K562 (cell line): ENCODE data around the gene TAL1. TPM values are rescaled to one million over a fixed set of nuclear protein-coding genes. Genes with fewer than 3 reads are reported as not detected.
A peak's percentile ranks its signal among the peaks of the same experiment; 100 is the strongest.

Source experiments
- ATAC-seq: fragments of 200-7000 bp; cut with Tn5 transposase; 3 replicates; pipeline ENCODE4 v1.9.1; 2020; ENCODE audit warnings: moderate library complexity
- BruUV-seq: library from RNA; stranded (reverse); fragments of 400-500 nt; replicated peaks from 2 replicates; lab custom pipeline; 2021; lab: Mats Ljungman, UMichigan
- CTCF ChIA-PET: fragments of 300-600 bp; formaldehyde crosslinking; extraction: SDS; loops from one replicate; lab custom pipeline; 2021; ENCODE audit warnings: low intra/inter-chr PET ratio; lab: Yijun Ruan, JAX
- POLR2A ChIA-PET: fragments of 300-600, 350-650 bp; sonication (Branson Sonifier 250); formaldehyde crosslinking; extraction: SDS; loops from one replicate; lab custom pipeline; 2021; ENCODE audit warnings: antibody characterized with exemption, inconsistent platforms; lab: Yijun Ruan, JAX
- DNase-seq, 4 experiments: peaks; one replicate each; pipeline versions ENCODE4 v3.0.0 to v3.0.0-alpha.2; 2011 to 2018; ENCODE audit warnings: low spot score in 3 of 4, mixed read lengths in 3 of 4; ENCODE audit errors: extremely low read depth in 1 of 4
- FAIRE-seq: peaks from 2 replicates; lab custom pipeline; 2011; peaks lifted over from hg19 to GRCh38; lab: Jason Lieb, UNC
- H2AFZ ChIP-seq: 2 replicates; pipeline ENCODE4 v1.6.0; 2011; ENCODE audit warnings: low read depth, low read length, control low read depth, inconsistent platforms
- H3K27ac ChIP-seq: fragments of 200-600 bp; 3 replicates; pipeline ENCODE4 v1.8.0; 2011; ENCODE audit warnings: low read depth, mild to moderate bottlenecking, control low read depth, inconsistent platforms, low read length, moderate library complexity, mixed read lengths; ENCODE audit errors: extremely low read depth
- H3K27me3 ChIP-seq, 2 experiments: fragments of 300-600 bp in 1 of 2; 2 replicates in 1 of 2; 3 replicates in 1 of 2; pipeline versions ENCODE4 v1.6.0 to v1.8.0; 2011; ENCODE audit warnings: inconsistent platforms in 2 of 2, low read length in 2 of 2, mild to moderate bottlenecking in 1 of 2, mixed read lengths in 1 of 2, moderate library complexity in 1 of 2; ENCODE audit not compliant: control insufficient read depth in 2 of 2, insufficient read depth in 2 of 2
- H3K36me3 ChIP-seq: fragments of 300-600 bp; 3 replicates; pipeline ENCODE4 v1.8.0; 2011; ENCODE audit warnings: mild to moderate bottlenecking, low read length, inconsistent platforms; ENCODE audit not compliant: control insufficient read depth, insufficient read depth
- H3K4me1 ChIP-seq, 2 experiments: fragments of 200-600 bp in 1 of 2; replicated peaks in 1 of 2; 2 replicates in 1 of 2; 3 replicates in 1 of 2; pipeline versions ENCODE4 v1.5.1 to v1.8.0; 2011; ENCODE audit warnings: inconsistent platforms in 2 of 2, low read length in 2 of 2, mild to moderate bottlenecking in 1 of 2, mixed read lengths in 1 of 2, moderate library complexity in 1 of 2; ENCODE audit not compliant: control insufficient read depth in 2 of 2, insufficient read depth in 2 of 2
- H3K4me2 ChIP-seq: 2 replicates; pipeline ENCODE4 v1.6.1; 2011; ENCODE audit warnings: low read length, control low read depth, inconsistent platforms, mixed read lengths; ENCODE audit not compliant: insufficient read depth
- H3K4me3 ChIP-seq: fragments of 200-600 bp; sonication (generic), shearing (Covaris generic); 2 replicates; pipeline ENCODE4 v1.5.1; 2016; ENCODE audit warnings: control low read depth, inconsistent platforms
- H3K79me2 ChIP-seq: fragments of 200-600 bp; 3 replicates; pipeline ENCODE4 v1.8.0; 2011; ENCODE audit warnings: low read length, inconsistent platforms; ENCODE audit not compliant: control insufficient read depth, insufficient read depth
- H3K9ac ChIP-seq, 2 experiments: 2 replicates each; pipeline versions ENCODE4 v1.6.0 to v1.6.1; 2011; ENCODE audit warnings: low read depth in 2 of 2, low read length in 2 of 2, control low read depth in 1 of 2, inconsistent platforms in 1 of 2, mild to moderate bottlenecking in 1 of 2, mixed read lengths in 1 of 2; ENCODE audit not compliant: insufficient read depth in 1 of 2
- H3K9me1 ChIP-seq: one replicate; pipeline ENCODE4 v1.6.0; 2011; ENCODE audit warnings: inconsistent platforms, mild to moderate bottlenecking, low read length, moderate library complexity; ENCODE audit not compliant: control insufficient read depth, insufficient read depth
- H3K9me3 ChIP-seq: replicated peaks from 2 replicates; pipeline ENCODE4 v1.5.1; 2011; ENCODE audit warnings: low read depth, low read length, inconsistent platforms; ENCODE audit not compliant: control insufficient read depth, insufficient read depth
- H4K20me1 ChIP-seq: replicated peaks from 2 replicates; pipeline ENCODE4 v1.6.1; 2011; ENCODE audit warnings: low read length, inconsistent platforms, mixed read lengths; ENCODE audit not compliant: control insufficient read depth, insufficient read depth
- ARNT ChIP-seq, 2 experiments: fragments of 450-650 bp; IDR thresholded peaks; 2 replicates each; pipeline ENCODE4 v1.6.1; 2016; ENCODE audit warnings: mild to moderate bottlenecking in 1 of 2
- CC2D1A ChIP-seq: fragments of 450-650 bp; IDR thresholded peaks from 2 replicates; pipeline ENCODE4 v1.6.1; 2017; ENCODE audit warnings: mild to moderate bottlenecking
- MTA2 ChIP-seq: fragments of 450-650 bp; IDR thresholded peaks from 2 replicates; pipeline ENCODE4 v1.6.1; 2016; ENCODE audit warnings: low read depth
- RBM14 ChIP-seq: fragments of 200-400 bp; formaldehyde crosslinking; IDR thresholded peaks from 2 replicates; pipeline ENCODE4 v1.6.1; 2018; ENCODE audit warnings: low read depth, mild to moderate bottlenecking, low read length, moderate library complexity, borderline replicate concordance; ENCODE audit not compliant: insufficient read depth
- SPI1 ChIP-seq: IDR thresholded peaks from 2 replicates; pipeline ENCODE4 v1.6.1; 2011; ENCODE audit warnings: low read depth, low read length, control low read depth, borderline replicate concordance
- SRSF1 ChIP-seq: fragments of 200-400 bp; formaldehyde crosslinking; IDR thresholded peaks from 2 replicates; pipeline ENCODE4 v1.6.1; 2017; ENCODE audit warnings: mild to moderate bottlenecking, low read depth, low read length, moderate library complexity
- TAF7 ChIP-seq: fragments of 450-650 bp; IDR thresholded peaks from 2 replicates; pipeline ENCODE4 v1.6.1; 2016; ENCODE audit warnings: missing genetic modification characterization, missing compliant biosample characterization
- WHSC1 ChIP-seq: IDR thresholded peaks from one replicate; pipeline ENCODE4 v1.6.1; 2012; ENCODE audit warnings: low read length, control low read depth, inconsistent platforms
- ZNF695 ChIP-seq: fragments of 450-650 bp; formaldehyde crosslinking; IDR thresholded peaks from 2 replicates; pipeline ENCODE4 v1.4.0; 2020; ENCODE audit warnings: mild to moderate bottlenecking, moderate library complexity
- WGBS: fragments of 100-300 bp; shearing (Covaris generic); methylation state at CpG from one replicate; pipeline ENCODE4 v1.1.6; 2016; ENCODE audit warnings: low coverage, mixed read lengths; ENCODE audit not compliant: insufficient coverage; ENCODE audit errors: missing lambda C conversion rate; 5-methylcytosine and 5-hydroxymethylcytosine counted together
- in situ Hi-C: fragments of 300-500 bp; cut with MboI; formaldehyde crosslinking; loops from 4 replicates; pipeline ENCODE4 v1.15.0; 2018; ENCODE audit warnings: inconsistent platforms, mixed read lengths
- intact Hi-C: fragments of 100-400 bp; cut with micrococcal nuclease; formaldehyde crosslinking; loops from 2 replicates; pipeline ENCODE4 v1.14.2; 2022
- polyA plus RNA-seq, 8 experiments: library from polyadenylated mRNA; depleted of rRNA in 4 of 8; stranded (reverse) in 5 of 8; unstranded in 3 of 8; fragments of >200 nt; fragmentation: Nextera tagmentation in 2 of 8; fragmentation: Illumina TruSeq in 1 of 8; extraction: Ambion mirVana in 2 of 8; extraction: Trizol in 1 of 8; gene quantifications; 2 replicates each; pipeline versions ENCODE4 v1.2.1 to v1.2.3, GENCODE V29; 2011 to 2014; ENCODE audit warnings: inconsistent platforms in 1 of 8, missing spikeins in 1 of 8
- total RNA-seq, 7 experiments: library from RNA; depleted of rRNA in 6 of 7; stranded (reverse); fragments of >200 nt in 6 of 7; fragmentation: Illumina TruSeq in 2 of 7; extraction: Trizol in 2 of 7; gene quantifications; 2 replicates each; pipeline versions ENCODE4 v1.2.1 to v1.2.3, GENCODE V29; 2011 to 2021; ENCODE audit warnings: low replicate concordance in 1 of 7
- TF ChIP-seq, protein P1 (sequence below), 2 experiments: IDR thresholded peaks in 1 of 2; conservative IDR thresholded peaks in 1 of 2; 2 replicates each; pipeline ENCODE4 v1.6.1; 2016; ENCODE audit warnings: low read depth in 2 of 2, mild to moderate bottlenecking in 1 of 2, missing compliant biosample characterization in 1 of 2, missing genetic modification characterization in 1 of 2, moderate library complexity in 1 of 2
- TF ChIP-seq, protein P2 (sequence below): fragments of 250-450 bp; sonication (Bioruptor Pico); IDR thresholded peaks from 2 replicates; pipeline ENCODE4 v1.4.0; 2020

TAL1 gene
- total and polyA plus RNA-seq, 9 of the 15 experiments (the other 6 are each of a cell fraction or from before 2014, with no cell fraction given) = 18.5 to 106 (median 59.7) TPM

DNA sequence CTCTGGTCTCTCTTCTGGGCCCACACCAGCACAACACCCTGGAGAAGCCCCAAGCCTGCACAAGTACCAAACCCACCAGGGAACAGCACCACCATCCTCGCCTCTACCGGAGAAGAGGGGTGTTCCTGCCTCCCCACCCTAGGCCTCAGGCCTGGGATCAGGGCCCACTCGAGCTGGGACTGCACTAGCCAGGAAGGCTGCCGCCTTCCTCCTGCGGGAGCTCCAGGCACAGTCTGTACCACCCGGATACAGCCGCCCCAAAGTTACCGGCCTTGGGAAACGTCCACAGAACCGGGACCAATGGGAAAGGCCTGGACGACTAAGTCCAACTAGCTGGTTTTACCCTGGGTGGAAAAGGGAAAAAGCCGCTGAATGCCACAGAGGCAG, 3.4 kb downstream of the TAL1 start (continued):
- TF ChIP-seq RBM14 (no peak), ZNF695 (CRISPR knock-in tag) (no peak), WHSC1 (no peak), SRSF1 (no peak), MTA2 (no peak), CC2D1A (no peak)

- ATAC-seq (peak; percentile 1), FAIRE-seq (peak; percentile 67), DNase-seq (peak in 2 of 4 experiments; percentile 15 to 50)
- ChIA-PET POLR2A (interaction anchor here (0.5 to 5.2 kb wide), 15 partner anchors 7 to 230 kb away, joined by 3 to 80 read pairs (median 6); no protein-coding TSS in a partner anchor), CTCF (interaction anchor here (0.6 kb wide), 1 partner anchor 27 kb away, joined by 3 read pairs; no protein-coding TSS in a partner anchor)
- WGBS = 6% methylated on average over 7 of the region's 7 CpGs
- in situ Hi-C loops = no loop called here
- Histone ChIP-seq H3K4me3 (peak overlapping the region; percentile 62), H3K9me1 (peaks cover 16% of the 10 kb centered on the region), H3K9me3 (no peaks in the 10 kb centered on the region), H3K27me3 (no peaks in the 10 kb centered on the region), H4K20me1 (peaks cover 14% of the 10 kb centered on the region; the same call in 1 of the 2 replicates), H3K4me2 (peak overlapping the region; percentile 93), H3K79me2 (peaks cover 92% of the 10 kb centered on the region), H3K4me1 (peaks cover 28 to 46% of the 10 kb centered on the region in 2 experiments), H2AFZ (no peak overlapping the region), H3K27ac (peak overlapping the region; percentile 97; the same call in 2 of the 3 replicates), H3K9ac (peak overlapping the region; percentile 98 to 100), H3K36me3 (peaks cover 51% of the 10 kb centered on the region)
- BruUV-seq = no TSS peak
- intact Hi-C loops = loop anchor here (5.0 kb wide), 1 partner anchor 35 kb away; no protein-coding TSS in a partner anchor
- TF ChIP-seq ARNT (IDR thresholded peaks at IDR 0.05) (no peak), SPI1 (no peak), TAF7 (tag) (no peak)
- TF ChIP-seq, protein P1, sequence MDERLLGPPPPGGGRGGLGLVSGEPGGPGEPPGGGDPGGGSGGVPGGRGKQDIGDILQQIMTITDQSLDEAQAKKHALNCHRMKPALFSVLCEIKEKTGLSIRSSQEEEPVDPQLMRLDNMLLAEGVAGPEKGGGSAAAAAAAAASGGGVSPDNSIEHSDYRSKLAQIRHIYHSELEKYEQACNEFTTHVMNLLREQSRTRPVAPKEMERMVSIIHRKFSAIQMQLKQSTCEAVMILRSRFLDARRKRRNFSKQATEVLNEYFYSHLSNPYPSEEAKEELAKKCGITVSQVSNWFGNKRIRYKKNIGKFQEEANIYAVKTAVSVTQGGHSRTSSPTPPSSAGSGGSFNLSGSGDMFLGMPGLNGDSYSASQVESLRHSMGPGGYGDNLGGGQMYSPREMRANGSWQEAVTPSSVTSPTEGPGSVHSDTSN (CRISPR knock-in tag; IDR thresholded peaks at IDR 0.05; ENCODE audit: low read depth) = no peak
- TF ChIP-seq, protein P1 (tag; conservative IDR thresholded peaks at IDR 0.05; ENCODE audit: low read depth) = no peak
- TF ChIP-seq, protein P2, sequence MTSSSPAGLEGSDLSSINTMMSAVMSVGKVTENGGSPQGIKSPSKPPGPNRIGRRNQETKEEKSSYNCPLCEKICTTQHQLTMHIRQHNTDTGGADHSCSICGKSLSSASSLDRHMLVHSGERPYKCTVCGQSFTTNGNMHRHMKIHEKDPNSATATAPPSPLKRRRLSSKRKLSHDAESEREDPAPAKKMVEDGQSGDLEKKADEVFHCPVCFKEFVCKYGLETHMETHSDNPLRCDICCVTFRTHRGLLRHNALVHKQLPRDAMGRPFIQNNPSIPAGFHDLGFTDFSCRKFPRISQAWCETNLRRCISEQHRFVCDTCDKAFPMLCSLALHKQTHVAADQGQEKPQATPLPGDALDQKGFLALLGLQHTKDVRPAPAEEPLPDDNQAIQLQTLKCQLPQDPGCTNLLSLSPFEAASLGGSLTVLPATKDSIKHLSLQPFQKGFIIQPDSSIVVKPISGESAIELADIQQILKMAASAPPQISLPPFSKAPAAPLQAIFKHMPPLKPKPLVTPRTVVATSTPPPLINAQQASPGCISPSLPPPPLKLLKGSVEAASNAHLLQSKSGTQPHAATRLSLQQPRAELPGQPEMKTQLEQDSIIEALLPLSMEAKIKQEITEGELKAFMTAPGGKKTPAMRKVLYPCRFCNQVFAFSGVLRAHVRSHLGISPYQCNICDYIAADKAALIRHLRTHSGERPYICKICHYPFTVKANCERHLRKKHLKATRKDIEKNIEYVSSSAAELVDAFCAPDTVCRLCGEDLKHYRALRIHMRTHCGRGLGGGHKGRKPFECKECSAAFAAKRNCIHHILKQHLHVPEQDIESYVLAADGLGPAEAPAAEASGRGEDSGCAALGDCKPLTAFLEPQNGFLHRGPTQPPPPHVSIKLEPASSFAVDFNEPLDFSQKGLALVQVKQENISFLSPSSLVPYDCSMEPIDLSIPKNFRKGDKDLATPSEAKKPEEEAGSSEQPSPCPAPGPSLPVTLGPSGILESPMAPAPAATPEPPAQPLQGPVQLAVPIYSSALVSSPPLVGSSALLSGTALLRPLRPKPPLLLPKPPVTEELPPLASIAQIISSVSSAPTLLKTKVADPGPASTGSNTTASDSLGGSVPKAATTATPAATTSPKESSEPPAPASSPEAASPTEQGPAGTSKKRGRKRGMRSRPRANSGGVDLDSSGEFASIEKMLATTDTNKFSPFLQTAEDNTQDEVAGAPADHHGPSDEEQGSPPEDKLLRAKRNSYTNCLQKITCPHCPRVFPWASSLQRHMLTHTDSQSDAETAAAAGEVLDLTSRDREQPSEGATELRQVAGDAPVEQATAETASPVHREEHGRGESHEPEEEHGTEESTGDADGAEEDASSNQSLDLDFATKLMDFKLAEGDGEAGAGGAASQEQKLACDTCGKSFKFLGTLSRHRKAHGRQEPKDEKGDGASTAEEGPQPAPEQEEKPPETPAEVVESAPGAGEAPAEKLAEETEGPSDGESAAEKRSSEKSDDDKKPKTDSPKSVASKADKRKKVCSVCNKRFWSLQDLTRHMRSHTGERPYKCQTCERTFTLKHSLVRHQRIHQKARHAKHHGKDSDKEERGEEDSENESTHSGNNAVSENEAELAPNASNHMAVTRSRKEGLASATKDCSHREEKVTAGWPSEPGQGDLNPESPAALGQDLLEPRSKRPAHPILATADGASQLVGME (CRISPR knock-in tag) = no peak
These were observed 4.4 kb downstream of the TAL1 start for GRCh38 chr1:47227341-47228232.
